A673 (cell line): ENCODE data around the gene MKKS. TPM values are rescaled to one million over a fixed set of nuclear protein-coding genes. Genes with fewer than 3 reads are reported as not detected.

Source experiments
- BruUV-seq: library from RNA; stranded (reverse); fragments of 400-500 nt; replicated peaks from 2 replicates; lab custom pipeline; 2021; lab: Mats Ljungman, UMichigan
- CTCF ChIA-PET: fragments of 300-600 bp; sonication (Branson Sonifier 250); formaldehyde crosslinking; loops from one replicate; lab custom pipeline; 2022; ENCODE audit warnings: antibody characterized with exemption; lab: Charles Lee
- POLR2A ChIA-PET: fragments of 300-600 bp; sonication (Branson Sonifier 250); formaldehyde crosslinking; loops from one replicate; lab custom pipeline; 2022; ENCODE audit warnings: antibody characterized with exemption; ENCODE audit not compliant: low non-redundant PET; lab: Charles Lee
- DNase-seq: peaks from one replicate; pipeline ENCODE4 v3.0.0-alpha.2; 2015; ENCODE audit warnings: low spot score
- H3K27ac ChIP-seq: fragments of 200-600 bp; sonication (generic); 2 replicates; pipeline ENCODE4 v1.5.1; 2016; ENCODE audit warnings: mixed run types, low read depth, mild to moderate bottlenecking, mixed read lengths, antibody characterized with exemption, low read length; ENCODE audit not compliant: poor library complexity, severe bottlenecking
- H3K27me3 ChIP-seq: fragments of 200-600 bp; sonication (generic); replicated peaks from 2 replicates; pipeline ENCODE4 v1.6.1; 2017; ENCODE audit warnings: mixed run types, low read depth, mild to moderate bottlenecking, mixed read lengths, antibody characterized with exemption, low read length; ENCODE audit not compliant: insufficient read depth, poor library complexity
- H3K36me3 ChIP-seq: fragments of 200-600 bp; sonication (generic); 2 replicates; pipeline ENCODE4 v1.6.1; 2016; ENCODE audit warnings: mixed run types, mild to moderate bottlenecking, mixed read lengths, antibody characterized with exemption, low read length; ENCODE audit not compliant: insufficient read depth, poor library complexity, severe bottlenecking
- H3K4me1 ChIP-seq: fragments of 200-600 bp; sonication (generic); 2 replicates; pipeline ENCODE4 v1.6.1; 2017; ENCODE audit warnings: mixed run types, mild to moderate bottlenecking, mixed read lengths, antibody characterized with exemption, low read length; ENCODE audit not compliant: insufficient read depth, poor library complexity, severe bottlenecking
- H3K4me3 ChIP-seq: fragments of 200-600 bp; sonication (generic); 2 replicates; pipeline ENCODE4 v1.5.1; 2016; ENCODE audit warnings: low read depth, mixed run types, mild to moderate bottlenecking, mixed read lengths, low read length; ENCODE audit not compliant: poor library complexity, severe bottlenecking
- H3K9me3 ChIP-seq: fragments of 200-600 bp; sonication (generic); 2 replicates; pipeline ENCODE4 v1.6.1; 2016; ENCODE audit warnings: mixed run types, low read depth, mild to moderate bottlenecking, mixed read lengths, antibody characterized with exemption, low read length; ENCODE audit not compliant: poor library complexity, severe bottlenecking
- EZH2 ChIP-seq: fragments of 200-600 bp; sonication (generic); IDR thresholded peaks from 2 replicates; pipeline ENCODE4 v1.6.1; 2017; ENCODE audit warnings: borderline replicate concordance, low read depth, mild to moderate bottlenecking, mixed read lengths, antibody characterized with exemption, low read length; ENCODE audit not compliant: poor library complexity, severe bottlenecking
- intact Hi-C: fragments of 100-400 bp; cut with micrococcal nuclease; formaldehyde crosslinking; loops from one replicate; pipeline ENCODE4 v1.10.0; 2022; ENCODE audit not compliant: unreplicated experiment
- total RNA-seq: library from RNA; stranded (reverse); gene quantifications from 2 replicates; pipeline ENCODE4 v1.2.3, GENCODE V29; 2021
- TF ChIP-seq, protein P1 (sequence below): fragments of 300-800, 200-600 bp; sonication (generic); conservative IDR thresholded peaks from 2 replicates; pipeline ENCODE4 v1.5.1; 2017; ENCODE audit warnings: low read depth, mild to moderate bottlenecking, antibody characterized with exemption, low read length, moderate library complexity, mixed read lengths

The MKKS gene
- total RNA-seq, 1 experiment from 2014 or later = 31.9 TPM

DNA sequence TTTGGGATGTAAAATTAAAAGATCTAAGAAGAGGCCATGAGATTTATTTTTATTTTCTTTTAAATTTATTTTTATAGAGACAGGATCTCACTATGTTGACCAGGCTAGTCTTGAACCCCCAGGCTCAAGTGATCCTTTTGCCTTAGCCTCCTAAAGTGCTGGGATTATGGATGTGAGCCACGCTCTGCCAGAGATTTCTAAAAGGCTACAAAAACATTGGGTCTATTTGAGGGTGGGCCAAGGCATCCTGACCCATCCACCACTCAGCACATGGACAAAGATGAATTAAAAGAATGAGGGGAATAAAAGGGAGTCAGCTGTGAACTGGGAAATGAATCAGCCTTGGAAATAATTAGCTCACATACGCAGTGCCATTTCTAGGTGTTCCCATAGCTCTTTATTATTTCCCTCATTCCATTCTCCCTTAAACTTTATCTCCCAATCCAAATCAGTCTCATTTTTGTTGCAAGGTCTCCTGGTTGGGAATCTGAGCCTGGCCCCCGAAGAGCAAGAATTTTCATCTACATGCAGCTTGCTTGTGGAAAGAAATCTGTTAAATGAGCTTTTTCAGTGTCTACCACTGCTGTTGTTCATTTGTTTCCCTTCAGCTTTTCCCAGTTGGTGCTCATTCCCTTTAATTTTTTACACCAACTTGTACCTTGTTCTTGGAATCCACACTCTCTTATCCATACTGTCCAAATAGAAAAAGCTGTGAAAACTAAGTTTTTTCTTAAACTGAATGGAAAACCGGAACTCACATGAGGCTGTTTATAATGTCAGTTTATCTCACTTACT lies 66.9 kb downstream of the MKKS start:
- CTCF ChIA-PET = interaction anchor here (0.8 kb wide), 1 partner anchor 9 kb away, joined by 3 read pairs; no protein-coding TSS in a partner anchor
- H3K9me3 ChIP-seq = no peaks in the 10 kb centered on the region
- no peaks in the 10 kb centered on the region for H3K36me3 ChIP-seq
- H3K4me1 ChIP-seq = peaks cover 11% of the 10 kb centered on the region
- no peak for DNase-seq
- POLR2A ChIA-PET = no interaction called here
- intact Hi-C loops = no loop called here
- H3K27me3 ChIP-seq = no peaks in the 10 kb centered on the region
- no TSS peak for BruUV-seq
- H3K27ac ChIP-seq = no peak overlapping the region
- H3K4me3 ChIP-seq = no peak overlapping the region
- TF ChIP-seq EZH2 = no peak
- TF ChIP-seq, protein P1, sequence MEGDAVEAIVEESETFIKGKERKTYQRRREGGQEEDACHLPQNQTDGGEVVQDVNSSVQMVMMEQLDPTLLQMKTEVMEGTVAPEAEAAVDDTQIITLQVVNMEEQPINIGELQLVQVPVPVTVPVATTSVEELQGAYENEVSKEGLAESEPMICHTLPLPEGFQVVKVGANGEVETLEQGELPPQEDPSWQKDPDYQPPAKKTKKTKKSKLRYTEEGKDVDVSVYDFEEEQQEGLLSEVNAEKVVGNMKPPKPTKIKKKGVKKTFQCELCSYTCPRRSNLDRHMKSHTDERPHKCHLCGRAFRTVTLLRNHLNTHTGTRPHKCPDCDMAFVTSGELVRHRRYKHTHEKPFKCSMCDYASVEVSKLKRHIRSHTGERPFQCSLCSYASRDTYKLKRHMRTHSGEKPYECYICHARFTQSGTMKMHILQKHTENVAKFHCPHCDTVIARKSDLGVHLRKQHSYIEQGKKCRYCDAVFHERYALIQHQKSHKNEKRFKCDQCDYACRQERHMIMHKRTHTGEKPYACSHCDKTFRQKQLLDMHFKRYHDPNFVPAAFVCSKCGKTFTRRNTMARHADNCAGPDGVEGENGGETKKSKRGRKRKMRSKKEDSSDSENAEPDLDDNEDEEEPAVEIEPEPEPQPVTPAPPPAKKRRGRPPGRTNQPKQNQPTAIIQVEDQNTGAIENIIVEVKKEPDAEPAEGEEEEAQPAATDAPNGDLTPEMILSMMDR = no peak

DNA sequence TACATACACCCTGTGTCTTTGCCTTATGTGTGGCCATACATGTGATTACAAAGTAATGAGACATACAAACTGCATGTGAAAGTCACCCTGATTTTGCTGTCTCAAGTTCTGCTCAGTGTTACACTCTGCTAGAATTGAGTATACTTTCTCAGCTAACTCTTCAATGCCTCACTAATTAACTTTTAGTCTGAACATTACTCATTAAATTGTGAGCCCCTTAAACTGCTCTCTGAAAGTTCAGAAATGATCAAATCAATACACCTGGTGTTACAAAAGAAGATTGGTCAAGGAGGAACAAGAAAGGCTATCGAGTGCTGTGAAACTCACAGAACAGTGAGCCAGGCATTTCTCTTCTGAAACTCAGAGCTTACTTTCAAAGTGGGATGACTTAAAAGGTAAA lies 71.3 kb downstream of the MKKS start:
- DNase-seq = no peak
- BruUV-seq = no TSS peak
- no peak overlapping the region for H3K4me3 ChIP-seq
- ChIA-PET POLR2A (no interaction called here), CTCF (no interaction called here)
- no peak for TF ChIP-seq EZH2
- TF ChIP-seq, protein P1 = no peak
- H3K9me3 ChIP-seq = no peaks in the 10 kb centered on the region
- no peaks in the 10 kb centered on the region for H3K27me3 ChIP-seq
- intact Hi-C loops = no loop called here
- H3K4me1 ChIP-seq = no peaks in the 10 kb centered on the region
- H3K27ac ChIP-seq = no peak overlapping the region
- no peaks in the 10 kb centered on the region for H3K36me3 ChIP-seq

DNA sequence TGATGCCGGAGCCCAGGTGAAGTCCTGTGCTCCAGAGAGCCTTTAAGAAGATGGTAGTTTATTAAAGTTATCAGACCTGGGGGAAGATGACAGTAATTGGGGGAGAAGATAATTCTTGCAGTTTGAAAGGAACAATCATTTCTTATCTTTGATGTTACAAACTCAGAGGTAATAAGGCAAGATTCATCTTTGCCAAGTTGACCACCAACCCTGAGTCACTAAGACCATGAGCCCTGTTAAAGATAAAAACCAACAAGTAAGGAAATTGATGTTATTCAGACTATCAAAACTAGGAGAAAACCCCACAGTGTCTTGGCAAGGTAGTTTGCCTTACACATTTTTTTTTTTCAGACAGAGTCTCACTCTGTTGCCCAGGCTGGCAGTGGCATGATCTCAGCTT lies 73.1 kb downstream of the MKKS start:
- DNase-seq = no peak
- no peaks in the 10 kb centered on the region for H3K27me3 ChIP-seq
- ChIA-PET CTCF (no interaction called here), POLR2A (no interaction called here)
- H3K36me3 ChIP-seq = no peaks in the 10 kb centered on the region
- intact Hi-C loops = no loop called here
- TF ChIP-seq EZH2 = no peak
- TF ChIP-seq, protein P1 = no peak
- H3K4me1 ChIP-seq = no peaks in the 10 kb centered on the region
- H3K27ac ChIP-seq = no peak overlapping the region
- H3K4me3 ChIP-seq = no peak overlapping the region
- no TSS peak for BruUV-seq
- H3K9me3 ChIP-seq = no peaks in the 10 kb centered on the region
